OCI-LY7 (cell line): ENCODE measurements around the gene NEB.
"Not testable (repeated sequence)": the region's sequence is repeated elsewhere in the genome, so short reads cannot be mapped to it uniquely, and the experiment has no call there.

Source experiments
- EZH2phosphoT487 ChIP-seq: fragments of 200-600 bp; sonication (generic); IDR thresholded peaks from 2 replicates; pipeline ENCODE4 v1.6.1; 2018; ENCODE audit warnings: low read depth, borderline replicate concordance, mild to moderate bottlenecking, mixed run types, antibody characterized with exemption, low read length, moderate library complexity, mixed read lengths
- TF ChIP-seq, protein P1 (sequence below): fragments of 200-600 bp; sonication (generic); conservative IDR thresholded peaks from 2 replicates; pipeline ENCODE4 v1.5.1; 2014; ENCODE audit warnings: mild to moderate bottlenecking, antibody characterized with exemption, low read length, moderate library complexity, mixed read lengths

DNA sequence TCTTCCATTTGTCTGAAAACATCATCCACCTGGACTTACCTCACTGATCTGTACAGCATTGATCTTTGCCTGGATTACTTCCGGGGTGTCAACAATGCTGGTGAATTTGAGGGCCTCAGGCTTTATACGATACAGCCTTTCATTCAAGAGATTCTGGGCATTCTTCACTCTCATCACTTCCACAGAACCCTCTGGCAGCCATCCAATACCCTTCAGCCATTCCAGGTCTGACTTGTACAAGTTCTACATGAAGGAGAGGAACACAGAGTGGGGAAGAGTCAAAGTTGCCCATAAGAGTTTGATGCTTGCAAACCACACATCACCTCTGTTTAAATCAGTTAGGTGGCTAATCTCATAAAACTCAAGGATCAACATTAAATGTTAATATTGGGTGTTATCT lies 130.7 kb downstream of the NEB start:
- TF ChIP-seq, protein P1, sequence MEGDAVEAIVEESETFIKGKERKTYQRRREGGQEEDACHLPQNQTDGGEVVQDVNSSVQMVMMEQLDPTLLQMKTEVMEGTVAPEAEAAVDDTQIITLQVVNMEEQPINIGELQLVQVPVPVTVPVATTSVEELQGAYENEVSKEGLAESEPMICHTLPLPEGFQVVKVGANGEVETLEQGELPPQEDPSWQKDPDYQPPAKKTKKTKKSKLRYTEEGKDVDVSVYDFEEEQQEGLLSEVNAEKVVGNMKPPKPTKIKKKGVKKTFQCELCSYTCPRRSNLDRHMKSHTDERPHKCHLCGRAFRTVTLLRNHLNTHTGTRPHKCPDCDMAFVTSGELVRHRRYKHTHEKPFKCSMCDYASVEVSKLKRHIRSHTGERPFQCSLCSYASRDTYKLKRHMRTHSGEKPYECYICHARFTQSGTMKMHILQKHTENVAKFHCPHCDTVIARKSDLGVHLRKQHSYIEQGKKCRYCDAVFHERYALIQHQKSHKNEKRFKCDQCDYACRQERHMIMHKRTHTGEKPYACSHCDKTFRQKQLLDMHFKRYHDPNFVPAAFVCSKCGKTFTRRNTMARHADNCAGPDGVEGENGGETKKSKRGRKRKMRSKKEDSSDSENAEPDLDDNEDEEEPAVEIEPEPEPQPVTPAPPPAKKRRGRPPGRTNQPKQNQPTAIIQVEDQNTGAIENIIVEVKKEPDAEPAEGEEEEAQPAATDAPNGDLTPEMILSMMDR, result not testable (repeated sequence)
- TF ChIP-seq EZH2phosphoT487, result not testable (repeated sequence)
